Loucy (cell line): Measurements from ENCODE around the gene QRSL1.
"Not testable (repeated sequence)": the region's sequence is repeated elsewhere in the genome, so short reads cannot be mapped to it uniquely, and the experiment has no call there.

Experiments
- H2AFZ ChIP-seq: fragments of 200-600 bp; sonication (generic); 2 replicates; pipeline ENCODE4 v1.6.0; 2016; ENCODE audit warnings: antibody characterized with exemption, mild to moderate bottlenecking, low read length, moderate library complexity
- H3F3A ChIP-seq: fragments of 200-600 bp; 2 replicates; pipeline ENCODE4 v1.6.0; 2016; ENCODE audit warnings: antibody characterized with exemption, low read depth, mild to moderate bottlenecking
- H3K27me3 ChIP-seq: fragments of 200-600 bp; sonication (generic); 2 replicates; pipeline ENCODE4 v1.6.1; 2014; ENCODE audit warnings: low read length, mild to moderate bottlenecking; ENCODE audit not compliant: insufficient read depth, poor library complexity, severe bottlenecking
- H3K36me3 ChIP-seq: fragments of 200-600 bp; sonication (generic); 2 replicates; pipeline ENCODE4 v1.6.1; 2016; ENCODE audit warnings: low read length; ENCODE audit not compliant: insufficient read depth
- H3K4me1 ChIP-seq: fragments of 200-600 bp; sonication (generic); 2 replicates; pipeline ENCODE4 v1.5.1; 2014; ENCODE audit warnings: low read length, mild to moderate bottlenecking; ENCODE audit not compliant: insufficient read depth, poor library complexity, severe bottlenecking
- H3K4me2 ChIP-seq: fragments of 200-600 bp; sonication (generic); 2 replicates; pipeline ENCODE4 v1.6.0; 2014; ENCODE audit warnings: antibody characterized with exemption, low read length, low read depth, mild to moderate bottlenecking; ENCODE audit not compliant: poor library complexity, severe bottlenecking
- H3K4me3 ChIP-seq: fragments of 200-600 bp; sonication (generic); 2 replicates; pipeline ENCODE4 v1.5.1; 2014; ENCODE audit warnings: low read length, mild to moderate bottlenecking, mixed read lengths; ENCODE audit not compliant: poor library complexity, severe bottlenecking
- H3K79me2 ChIP-seq: fragments of 200-600 bp; sonication (generic); 2 replicates; pipeline ENCODE4 v1.6.1; 2014; ENCODE audit warnings: low read length; ENCODE audit not compliant: insufficient read depth
- H3K9ac ChIP-seq: fragments of 200-600 bp; sonication (generic); 2 replicates; pipeline ENCODE4 v1.6.0; 2014; ENCODE audit warnings: mild to moderate bottlenecking, low read depth, low read length, moderate library complexity; ENCODE audit not compliant: poor library complexity, severe bottlenecking
- H3K9me2 ChIP-seq: fragments of 200-600 bp; sonication (generic); replicated peaks from 2 replicates; pipeline ENCODE4 v1.6.1; 2016; ENCODE audit warnings: low read depth, low read length, mixed read lengths
- H3K9me3 ChIP-seq: fragments of 200-600 bp; sonication (generic); 2 replicates; pipeline ENCODE4 v1.6.1; 2014; ENCODE audit warnings: mild to moderate bottlenecking, antibody characterized with exemption, low read length, low read depth; ENCODE audit not compliant: insufficient read depth
- H4K20me1 ChIP-seq: fragments of 200-600 bp; sonication (generic); 2 replicates; pipeline ENCODE4 v1.6.0; 2014; ENCODE audit warnings: antibody characterized with exemption, low read length, mild to moderate bottlenecking; ENCODE audit not compliant: insufficient read depth, poor library complexity, severe bottlenecking
- EZH2phosphoT487 ChIP-seq: fragments of 200-600 bp; IDR thresholded peaks from 2 replicates; pipeline ENCODE4 v1.6.1; 2018; ENCODE audit warnings: antibody characterized with exemption, mild to moderate bottlenecking, moderate library complexity, borderline replicate concordance
- TF ChIP-seq, protein P1 (sequence below): fragments of 200-600 bp; sonication (generic); conservative IDR thresholded peaks from 2 replicates; pipeline ENCODE4 v1.5.1; 2014; ENCODE audit warnings: mild to moderate bottlenecking, antibody characterized with exemption, low read length

The QRSL1 gene, protein sequence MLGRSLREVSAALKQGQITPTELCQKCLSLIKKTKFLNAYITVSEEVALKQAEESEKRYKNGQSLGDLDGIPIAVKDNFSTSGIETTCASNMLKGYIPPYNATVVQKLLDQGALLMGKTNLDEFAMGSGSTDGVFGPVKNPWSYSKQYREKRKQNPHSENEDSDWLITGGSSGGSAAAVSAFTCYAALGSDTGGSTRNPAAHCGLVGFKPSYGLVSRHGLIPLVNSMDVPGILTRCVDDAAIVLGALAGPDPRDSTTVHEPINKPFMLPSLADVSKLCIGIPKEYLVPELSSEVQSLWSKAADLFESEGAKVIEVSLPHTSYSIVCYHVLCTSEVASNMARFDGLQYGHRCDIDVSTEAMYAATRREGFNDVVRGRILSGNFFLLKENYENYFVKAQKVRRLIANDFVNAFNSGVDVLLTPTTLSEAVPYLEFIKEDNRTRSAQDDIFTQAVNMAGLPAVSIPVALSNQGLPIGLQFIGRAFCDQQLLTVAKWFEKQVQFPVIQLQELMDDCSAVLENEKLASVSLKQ

DNA sequence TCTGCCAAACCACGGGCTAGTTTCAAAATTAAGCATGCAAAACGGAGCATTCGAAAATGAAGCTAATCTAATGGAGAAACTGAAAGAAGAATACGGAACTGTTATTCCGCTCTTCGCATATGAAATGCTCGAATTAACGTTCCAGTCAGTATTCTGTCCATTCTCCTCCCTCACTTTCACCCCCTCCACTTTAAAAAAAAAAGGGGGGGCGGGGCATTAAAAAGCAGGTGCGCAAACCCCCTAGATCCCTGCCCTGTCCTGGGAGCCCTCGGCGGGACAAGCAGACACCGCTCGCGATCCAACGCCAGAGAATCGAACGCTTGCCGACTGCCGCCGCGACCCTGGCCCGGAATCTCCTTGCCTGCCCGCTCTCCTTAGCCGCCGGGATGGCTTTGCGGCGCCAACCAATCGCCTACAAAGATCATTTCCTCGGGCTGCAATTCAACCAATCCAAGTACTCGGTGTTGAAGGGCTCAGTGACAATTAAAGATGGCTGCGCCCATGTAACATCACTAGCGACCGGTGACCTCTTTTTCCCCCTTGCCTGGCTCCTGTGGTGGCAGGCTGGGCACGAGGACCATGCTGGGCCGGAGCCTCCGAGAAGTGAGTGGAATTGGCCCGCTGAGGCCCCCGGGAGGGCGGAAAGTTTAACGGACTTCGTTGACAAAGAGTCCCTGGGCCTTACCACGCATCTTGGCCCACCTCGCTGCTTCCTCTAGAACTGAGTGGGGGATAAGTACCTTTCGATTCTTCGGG is at the start of gene QRSL1, which contains the start of gene RTN4IP1:
Gene QRSL1, plus strand, starts transcription at position 476 of the 756 bp plus-strand sequence. Its CDS starts 104 bp downstream, at position 580.
Gene RTN4IP1, minus strand, starts transcription at position 396 of the 756 bp plus-strand sequence. CDS start 477 bp downstream, outside the sequence.
- H3K4me3 ChIP-seq, result peak within 1 kb of the TSS; percentile 86
- H3K9me3 ChIP-seq, result no peaks in the 10 kb centered on the region
- no peak for TF ChIP-seq EZH2phosphoT487
- TF ChIP-seq, protein P1, sequence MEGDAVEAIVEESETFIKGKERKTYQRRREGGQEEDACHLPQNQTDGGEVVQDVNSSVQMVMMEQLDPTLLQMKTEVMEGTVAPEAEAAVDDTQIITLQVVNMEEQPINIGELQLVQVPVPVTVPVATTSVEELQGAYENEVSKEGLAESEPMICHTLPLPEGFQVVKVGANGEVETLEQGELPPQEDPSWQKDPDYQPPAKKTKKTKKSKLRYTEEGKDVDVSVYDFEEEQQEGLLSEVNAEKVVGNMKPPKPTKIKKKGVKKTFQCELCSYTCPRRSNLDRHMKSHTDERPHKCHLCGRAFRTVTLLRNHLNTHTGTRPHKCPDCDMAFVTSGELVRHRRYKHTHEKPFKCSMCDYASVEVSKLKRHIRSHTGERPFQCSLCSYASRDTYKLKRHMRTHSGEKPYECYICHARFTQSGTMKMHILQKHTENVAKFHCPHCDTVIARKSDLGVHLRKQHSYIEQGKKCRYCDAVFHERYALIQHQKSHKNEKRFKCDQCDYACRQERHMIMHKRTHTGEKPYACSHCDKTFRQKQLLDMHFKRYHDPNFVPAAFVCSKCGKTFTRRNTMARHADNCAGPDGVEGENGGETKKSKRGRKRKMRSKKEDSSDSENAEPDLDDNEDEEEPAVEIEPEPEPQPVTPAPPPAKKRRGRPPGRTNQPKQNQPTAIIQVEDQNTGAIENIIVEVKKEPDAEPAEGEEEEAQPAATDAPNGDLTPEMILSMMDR, result no peak
- peaks cover 13% of the 10 kb centered on the region for H3K4me1 ChIP-seq
- peak within 1 kb of the TSS; percentile 82 for H2AFZ ChIP-seq
- H3K4me2 ChIP-seq, result peak within 1 kb of the TSS; percentile 98
- peaks cover 59% of the 10 kb centered on the region for H3K79me2 ChIP-seq
- no peaks in the 10 kb centered on the region for H3F3A ChIP-seq
- no peaks in the 10 kb centered on the region for H3K27me3 ChIP-seq
- H3K9me2 ChIP-seq, result no peaks in the 10 kb centered on the region
- H4K20me1 ChIP-seq, result no peaks in the 10 kb centered on the region
- H3K9ac ChIP-seq, result peak within 1 kb of the TSS; percentile 83
- no peaks in the 10 kb centered on the region for H3K36me3 ChIP-seq

DNA sequence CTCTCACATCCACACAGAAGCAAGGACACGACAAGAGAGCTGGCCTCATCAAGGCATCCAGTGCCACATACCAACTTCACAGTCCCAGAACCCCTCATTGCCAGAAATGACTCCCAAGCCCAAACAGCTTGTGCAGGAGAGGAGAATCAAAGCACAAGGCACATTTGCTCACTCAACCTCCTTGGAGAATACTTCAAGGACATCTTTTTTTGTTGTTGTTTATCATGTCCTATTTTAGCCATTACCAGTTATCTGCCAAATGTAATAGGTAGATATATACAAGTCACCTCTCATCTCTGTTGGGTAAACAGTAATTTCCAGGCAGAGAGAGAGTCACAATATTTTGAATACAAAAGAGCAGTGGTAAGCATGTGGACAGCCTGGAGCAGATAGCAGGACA is 47.9 kb upstream of the QRSL1 start:
- H3K27me3 ChIP-seq, result no peaks in the 10 kb centered on the region
- no peaks in the 10 kb centered on the region for H4K20me1 ChIP-seq
- no peaks in the 10 kb centered on the region for H3K79me2 ChIP-seq
- no peaks in the 10 kb centered on the region for H3F3A ChIP-seq
- no peaks in the 10 kb centered on the region for H3K4me1 ChIP-seq
- no peak overlapping the region for H3K4me3 ChIP-seq
- H3K9me2 ChIP-seq, result no peaks in the 10 kb centered on the region
- no peaks in the 10 kb centered on the region for H3K9me3 ChIP-seq
- no peaks in the 10 kb centered on the region; the same call in 1 of the 2 replicates for H3K36me3 ChIP-seq
- no peak for TF ChIP-seq EZH2phosphoT487
- TF ChIP-seq, protein P1, result no peak
- H3K9ac ChIP-seq, result no peak overlapping the region
- no peak overlapping the region for H3K4me2 ChIP-seq
- no peak overlapping the region for H2AFZ ChIP-seq

DNA sequence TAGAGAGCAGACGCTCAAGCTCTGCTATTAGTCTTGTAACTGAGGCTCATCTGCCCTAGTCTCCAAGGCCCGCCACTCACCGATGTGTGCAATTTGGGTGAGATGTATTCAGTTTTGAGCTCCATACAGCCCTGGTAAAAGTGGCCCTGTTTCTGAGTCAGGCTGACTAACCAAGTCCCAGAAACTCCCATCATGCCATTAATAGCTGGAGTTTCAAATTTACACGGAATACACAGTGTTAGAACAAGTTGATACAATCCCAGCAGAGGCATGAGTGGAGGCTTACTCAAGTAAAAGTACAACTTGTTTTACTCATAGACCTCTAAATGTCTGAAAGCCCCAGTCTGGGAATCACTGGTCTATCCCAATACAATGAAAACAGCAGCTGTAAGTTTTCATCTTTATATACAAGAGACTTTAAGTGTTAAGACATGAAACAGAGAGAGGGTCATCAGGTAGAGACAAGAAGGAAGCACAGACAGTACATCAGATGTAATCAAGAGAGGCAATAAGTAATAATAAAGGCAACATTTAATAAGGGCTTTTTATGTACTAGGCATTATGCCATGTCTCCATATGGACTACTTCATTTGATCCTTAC is 42.5 kb upstream of the QRSL1 start:
- Histone ChIP-seq H3K27me3 (no peaks in the 10 kb centered on the region), H4K20me1 (no peaks in the 10 kb centered on the region), H2AFZ (no peak overlapping the region), H3K9ac (no peak overlapping the region), H3K36me3 (no peaks in the 10 kb centered on the region), H3K9me2 (no peaks in the 10 kb centered on the region), H3K79me2 (no peaks in the 10 kb centered on the region), H3K9me3 (no peaks in the 10 kb centered on the region), H3K4me1 (no peaks in the 10 kb centered on the region), H3K4me3 (no peak overlapping the region), H3K4me2 (no peak overlapping the region), H3F3A (no peaks in the 10 kb centered on the region)
- no peak for TF ChIP-seq EZH2phosphoT487
- TF ChIP-seq, protein P1, result no peak

DNA sequence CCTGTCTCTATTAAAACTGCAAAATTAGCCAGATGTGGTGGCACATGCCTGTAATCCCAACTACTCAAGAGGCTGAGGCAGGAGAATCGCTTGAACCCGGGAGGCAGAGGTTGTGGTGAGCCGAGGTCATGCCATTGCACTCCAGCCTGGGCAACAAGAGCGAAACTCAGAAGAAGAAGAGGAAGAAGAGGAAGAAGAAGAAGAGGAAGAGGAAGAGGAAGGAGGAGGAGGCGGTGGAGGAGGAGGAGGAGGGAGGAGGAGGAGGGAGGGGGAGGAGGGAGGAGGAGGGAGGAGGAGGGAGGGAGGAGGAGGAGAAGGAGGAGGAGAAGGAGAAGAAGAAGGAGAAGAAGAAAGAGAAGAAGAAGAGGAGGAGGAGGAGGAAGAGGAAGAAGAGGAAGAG is 40.4 kb upstream of the QRSL1 start:
- H3K36me3 ChIP-seq, H2AFZ ChIP-seq, H3K4me2 ChIP-seq, H4K20me1 ChIP-seq, H3K4me3 ChIP-seq, H3K27me3 ChIP-seq, H3F3A ChIP-seq, H3K9ac ChIP-seq, H3K9me2 ChIP-seq, H3K9me3 ChIP-seq, H3K4me1 ChIP-seq, H3K79me2 ChIP-seq: not testable (repeated sequence)
